GM12878 (cell line): ENCODE results near the gene TNFSF12. TPM values are rescaled to one million over a fixed set of nuclear protein-coding genes. Genes with fewer than 3 reads are reported as not detected.
A peak's percentile ranks its signal among the peaks of the same experiment; 100 is the strongest.

Experiments
- ATAC-seq: fragments of 200-7000 bp; cut with Tn5 transposase; 3 replicates; pipeline ENCODE4 v1.9.1; 2020; ENCODE audit warnings: mild to moderate bottlenecking, moderate library complexity
- BruUV-seq: library from RNA; stranded (reverse); fragments of 400-500 nt; replicated peaks from 2 replicates; lab custom pipeline; 2021; lab: Mats Ljungman, UMichigan
- CTCF ChIA-PET: fragments of 300-600 bp; sonication (Branson Sonifier 250); formaldehyde crosslinking; extraction: SDS; loops from one replicate; lab custom pipeline; 2021; ENCODE audit warnings: inconsistent platforms; lab: Yijun Ruan, JAX
- POLR2A ChIA-PET: fragments of 350-600 bp; formaldehyde crosslinking; extraction: SDS; loops from one replicate; lab custom pipeline; 2021; ENCODE audit warnings: inconsistent platforms; lab: Charles Lee
- RAD21 ChIA-PET: fragments of 300-600 bp; sonication (Branson Sonifier 250); formaldehyde crosslinking; loops from one replicate; lab custom pipeline; 2023; ENCODE audit warnings: antibody characterized with exemption; ENCODE audit not compliant: unreplicated experiment; lab: Charles Lee
- SMC1A ChIA-PET: fragments of 300-600 bp; sonication (Branson Sonifier 250); formaldehyde crosslinking; loops from one replicate; lab custom pipeline; 2023; ENCODE audit not compliant: unreplicated experiment, uncharacterized antibody; lab: Charles Lee
- DNase-seq: peaks from one replicate; pipeline ENCODE4 v3.0.0-alpha.2; 2011; ENCODE audit warnings: low read depth, low spot score
- FAIRE-seq: peaks from 3 replicates; lab custom pipeline; 2011; peaks lifted over from hg19 to GRCh38; lab: Jason Lieb, UNC
- H2AFZ ChIP-seq: 2 replicates; pipeline ENCODE4 v1.6.0; 2011; ENCODE audit warnings: low read depth, low read length, control low read depth; ENCODE audit not compliant: control insufficient read depth
- H3K27ac ChIP-seq: 2 replicates; pipeline ENCODE4 v1.5.1; 2011; ENCODE audit warnings: control low read depth; ENCODE audit not compliant: control insufficient read depth, insufficient read depth
- H3K27me3 ChIP-seq, 2 experiments: replicated peaks in 1 of 2; 2 replicates each; pipeline versions ENCODE4 v1.6.0 to v1.6.1; 2011; ENCODE audit warnings: low read length in 1 of 2; ENCODE audit not compliant: control insufficient read depth in 2 of 2, insufficient read depth in 2 of 2
- H3K36me3 ChIP-seq, 2 experiments: 2 replicates each; pipeline ENCODE4 v1.5.1; 2011; ENCODE audit warnings: low read length in 1 of 2; ENCODE audit not compliant: control insufficient read depth in 2 of 2, insufficient read depth in 2 of 2
- H3K4me1 ChIP-seq: 2 replicates; pipeline ENCODE4 v1.6.1; 2011; ENCODE audit warnings: mild to moderate bottlenecking, low read length, moderate library complexity, mixed read lengths; ENCODE audit not compliant: control insufficient read depth, insufficient read depth
- H3K4me2 ChIP-seq: 2 replicates; pipeline ENCODE4 v1.6.0; 2011; ENCODE audit warnings: control low read depth; ENCODE audit not compliant: control insufficient read depth, insufficient read depth
- H3K4me3 ChIP-seq: fragments of 200-600 bp; sonication (generic); 2 replicates; pipeline ENCODE4 v1.5.1; 2016
- H3K79me2 ChIP-seq: 2 replicates; pipeline ENCODE4 v1.6.0; 2011; ENCODE audit warnings: low read length; ENCODE audit not compliant: control insufficient read depth, insufficient read depth
- H3K9ac ChIP-seq: 2 replicates; pipeline ENCODE4 v1.8.0; 2011; ENCODE audit warnings: low read length, control low read depth, mixed read lengths; ENCODE audit not compliant: control insufficient read depth, insufficient read depth
- H3K9me3 ChIP-seq: replicated peaks from 3 replicates; pipeline ENCODE4 v1.5.1; 2011; ENCODE audit warnings: mild to moderate bottlenecking, low read length; ENCODE audit not compliant: control insufficient read depth, insufficient read depth
- H4K20me1 ChIP-seq: 2 replicates; pipeline ENCODE4 v1.6.0; 2011; ENCODE audit not compliant: control insufficient read depth, insufficient read depth
- ATF7 ChIP-seq: fragments of 450-650 bp; IDR thresholded peaks from 2 replicates; pipeline ENCODE4 v1.6.1; 2016; ENCODE audit warnings: low read depth, mild to moderate bottlenecking
- CBX5 ChIP-seq: sonication (generic); IDR thresholded peaks from 2 replicates; pipeline ENCODE4 v1.6.1; 2016; ENCODE audit warnings: low read depth, moderate library complexity, mild to moderate bottlenecking, inconsistent platforms
- ELK1 ChIP-seq: IDR thresholded peaks from 2 replicates; pipeline ENCODE4 v1.6.1; 2012; ENCODE audit warnings: low read depth, low read length, improper control_type of control experiment
- IKZF1 ChIP-seq: fragments of 450-650 bp; conservative IDR thresholded peaks from 2 replicates; pipeline ENCODE4 v1.6.1; 2017; ENCODE audit warnings: antibody characterized with exemption, mild to moderate bottlenecking
- NFYB ChIP-seq: IDR thresholded peaks from 2 replicates; pipeline ENCODE4 v1.6.1; 2011; ENCODE audit warnings: low read depth, mild to moderate bottlenecking, low read length, improper control_type of control experiment, moderate library complexity; ENCODE audit not compliant: insufficient read depth
- POLR2AphosphoS5 ChIP-seq: IDR thresholded peaks from 2 replicates; pipeline ENCODE4 v1.6.1; 2011; ENCODE audit warnings: mild to moderate bottlenecking, low read length, inconsistent platforms
- SMAD1 ChIP-seq: fragments of 450-650 bp; IDR thresholded peaks from 2 replicates; pipeline ENCODE4 v1.6.1; 2018; ENCODE audit warnings: mild to moderate bottlenecking, low read depth; ENCODE audit not compliant: partially characterized antibody
- USF1 ChIP-seq: IDR thresholded peaks from 2 replicates; pipeline ENCODE4 v1.6.1; 2011; ENCODE audit warnings: borderline replicate concordance, low read depth, mild to moderate bottlenecking, moderate library complexity, mixed read lengths, low read length; ENCODE audit not compliant: insufficient read depth; ENCODE audit errors: extremely low read length
- ZSCAN29 ChIP-seq: fragments of 450-650 bp; IDR thresholded peaks from 2 replicates; pipeline ENCODE4 v1.6.1; 2017; ENCODE audit warnings: mild to moderate bottlenecking, moderate library complexity
- WGBS: methylation state at CpG from one replicate; pipeline ENCODE4 v1.1.6; 2016; ENCODE audit warnings: low lambda C conversion rate; ENCODE audit not compliant: insufficient replicate concordance, insufficient coverage; ENCODE audit errors: missing lambda C conversion rate; 5-methylcytosine and 5-hydroxymethylcytosine counted together
- in situ Hi-C: fragments of 300-500 bp; cut with MboI; formaldehyde crosslinking; loops from 9 replicates; pipeline ENCODE4 v1.14.3; 2018; ENCODE audit warnings: mixed read lengths
- intact Hi-C: fragments of 100-400 bp; cut with micrococcal nuclease; formaldehyde crosslinking; loops from one replicate; pipeline ENCODE4 v1.14.2; 2022; ENCODE audit not compliant: unreplicated experiment
- polyA plus RNA-seq, 11 experiments: library from polyadenylated mRNA; depleted of rRNA in 4 of 11; unstranded in 6 of 11; stranded (reverse) in 5 of 11; fragments of >200 nt; fragmentation: Nextera tagmentation in 4 of 11; fragmentation: Illumina TruSeq in 1 of 11; extraction: Ambion mirVana in 4 of 11; extraction: Trizol in 1 of 11; gene quantifications; 1 replicate in 1 of 11; 2 replicates in 10 of 11; pipeline versions ENCODE4 v1.2.1 to v1.2.3, GENCODE V29; 2011 to 2016; ENCODE audit warnings: inconsistent platforms in 2 of 11, missing spikeins in 2 of 11, low read depth in 1 of 11
- total RNA-seq, 4 experiments: library from RNA; depleted of rRNA in 3 of 4; stranded (reverse); fragments of >200 nt in 3 of 4; fragmentation: Illumina TruSeq in 1 of 4; extraction: Trizol in 1 of 4; gene quantifications; 2 replicates each; pipeline versions ENCODE4 v1.2.1 to v1.2.3, GENCODE V29; 2013 to 2021
- TF ChIP-seq, protein P1 (sequence below), 3 experiments: IDR thresholded peaks in 2 of 3; conservative IDR thresholded peaks in 1 of 3; 2 replicates each; pipeline ENCODE4 v1.5.1; 2011; ENCODE audit warnings: low read depth in 3 of 3, low read length in 3 of 3, mild to moderate bottlenecking in 3 of 3, control low read depth in 2 of 3, moderate library complexity in 2 of 3, inconsistent platforms in 1 of 3, mixed read lengths in 1 of 3; ENCODE audit not compliant: control insufficient read depth in 2 of 3, insufficient read depth in 1 of 3; ENCODE audit errors: extremely low read depth in 1 of 3

Gene TNFSF12
- total and polyA plus RNA-seq, 10 of the 15 experiments (the other 5 are each of a cell fraction or from before 2014, with no cell fraction given), result 0.32 to 7.0 (median 2.6) TPM

DNA sequence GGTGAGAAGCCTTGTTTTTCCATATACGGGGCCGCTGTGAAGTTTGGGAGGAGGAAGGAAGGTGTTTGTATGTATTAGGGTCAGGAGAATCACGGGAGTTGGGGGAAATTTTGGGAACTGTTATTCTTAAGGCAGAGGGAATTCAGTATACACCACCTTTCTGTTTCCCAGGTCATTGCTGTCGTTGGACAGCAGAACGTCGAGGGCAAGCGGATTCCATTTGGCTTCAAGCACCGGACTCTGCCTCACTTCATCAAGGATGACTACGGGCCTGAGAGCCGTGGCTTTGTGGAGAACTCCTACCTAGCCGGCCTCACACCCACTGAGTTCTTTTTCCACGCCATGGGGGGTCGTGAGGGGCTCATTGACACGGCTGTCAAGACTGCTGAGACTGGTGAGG, 47.1 kb upstream of the TNFSF12 start:
- POLR2A ChIA-PET, result no interaction called here
- no peak for DNase-seq
- no peaks in the 10 kb centered on the region for H3K27me3 ChIP-seq
- TF ChIP-seq POLR2AphosphoS5, result peak; percentile 56
- TF ChIP-seq SMAD1, result no peak
- WGBS, result 97% methylated on average over 14 of the region's 14 CpGs
- CTCF ChIA-PET, result interaction anchor here (2.3 kb wide), 1 partner anchor 59 kb away, joined by 8 read pairs; no protein-coding TSS in a partner anchor
- H2AFZ ChIP-seq, result no peak overlapping the region
- H3K79me2 ChIP-seq, result no peaks in the 10 kb centered on the region
- H3K27ac ChIP-seq, result no peak overlapping the region
- SMC1A ChIA-PET, result interaction anchor here (0.6 kb wide), 1 partner anchor 84 kb away, joined by 3 read pairs; no protein-coding TSS in a partner anchor
- H3K36me3 ChIP-seq, result peaks cover 60 to 65% of the 10 kb centered on the region in 2 experiments
- no TSS peak for BruUV-seq
- ATAC-seq, result no peak
- H3K4me3 ChIP-seq, result no peak overlapping the region
- H3K4me2 ChIP-seq, result no peak overlapping the region
- H3K4me1 ChIP-seq, result no peaks in the 10 kb centered on the region
- intact Hi-C loops (no loop called here), in situ Hi-C loops (no loop called here)
- H4K20me1 ChIP-seq, result no peaks in the 10 kb centered on the region; the same call in 1 of the 2 replicates
- no peaks in the 10 kb centered on the region for H3K9me3 ChIP-seq
- RAD21 ChIA-PET, result interaction anchor here (0.6 kb wide), 1 partner anchor 146 kb away, joined by 3 read pairs; the partner anchor contains the start of gene TMEM95
- no peak for FAIRE-seq
- no peak overlapping the region for H3K9ac ChIP-seq

DNA sequence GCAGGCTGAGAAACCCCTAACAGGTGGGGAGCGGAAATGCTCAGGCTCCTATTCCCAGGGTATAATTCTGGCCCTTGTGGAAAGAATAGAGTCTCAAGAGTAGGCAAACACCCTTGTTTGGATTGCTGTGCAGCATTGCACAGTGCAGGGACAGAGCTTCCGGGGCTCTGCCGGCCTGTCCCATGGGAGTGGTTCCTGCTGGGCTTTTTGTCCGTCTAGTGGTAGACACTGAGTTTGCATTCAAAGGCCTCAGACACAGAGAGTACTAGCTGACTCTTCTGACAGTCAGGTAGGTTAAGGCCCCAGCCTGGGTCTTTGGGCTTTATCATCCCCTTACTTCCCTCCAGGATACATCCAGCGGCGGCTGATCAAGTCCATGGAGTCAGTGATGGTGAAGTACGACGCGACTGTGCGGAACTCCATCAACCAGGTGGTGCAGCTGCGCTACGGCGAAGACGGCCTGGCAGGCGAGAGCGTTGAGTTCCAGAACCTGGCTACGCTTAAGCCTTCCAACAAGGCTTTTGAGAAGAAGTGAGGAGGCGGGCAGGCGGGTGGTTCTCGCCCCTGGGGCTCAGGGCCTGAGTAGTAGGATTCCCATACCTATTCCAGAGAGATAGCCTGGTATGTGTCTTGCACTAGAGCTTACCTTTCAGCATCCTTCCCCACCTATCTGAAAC, 46.5 kb upstream of the TNFSF12 start:
- in situ Hi-C loops, result no loop called here
- Histone ChIP-seq H3K27me3 (no peaks in the 10 kb centered on the region), H3K4me2 (no peak overlapping the region), H4K20me1 (no peaks in the 10 kb centered on the region; the same call in 1 of the 2 replicates), H3K9ac (no peak overlapping the region), H3K9me3 (no peaks in the 10 kb centered on the region), H3K79me2 (no peaks in the 10 kb centered on the region), H3K27ac (no peak overlapping the region), H3K36me3 (peaks cover 55 to 61% of the 10 kb centered on the region in 2 experiments), H2AFZ (no peak overlapping the region), H3K4me3 (no peak overlapping the region), H3K4me1 (no peaks in the 10 kb centered on the region)
- ChIA-PET CTCF (interaction anchor here (1.0 to 2.3 kb wide), 5 partner anchors 11 to 146 kb away, joined by 3 to 8 read pairs (median 4); partner anchors contain the start of gene TMEM102), SMC1A (interaction anchor here (1.0 kb wide), 1 partner anchor 26 kb away, joined by 3 read pairs; no protein-coding TSS in a partner anchor), RAD21 (interaction anchor here (0.6 kb wide), 1 partner anchor 147 kb away, joined by 3 read pairs; the partner anchor contains the start of gene TMEM95), POLR2A (no interaction called here)
- intact Hi-C loops, result no loop called here
- ATAC-seq (no peak; the same call in 2 of the 3 replicates), DNase-seq (no peak), FAIRE-seq (no peak)
- 98% methylated on average over 20 of the region's 20 CpGs for WGBS
- no TSS peak for BruUV-seq
- TF ChIP-seq, protein P1, sequence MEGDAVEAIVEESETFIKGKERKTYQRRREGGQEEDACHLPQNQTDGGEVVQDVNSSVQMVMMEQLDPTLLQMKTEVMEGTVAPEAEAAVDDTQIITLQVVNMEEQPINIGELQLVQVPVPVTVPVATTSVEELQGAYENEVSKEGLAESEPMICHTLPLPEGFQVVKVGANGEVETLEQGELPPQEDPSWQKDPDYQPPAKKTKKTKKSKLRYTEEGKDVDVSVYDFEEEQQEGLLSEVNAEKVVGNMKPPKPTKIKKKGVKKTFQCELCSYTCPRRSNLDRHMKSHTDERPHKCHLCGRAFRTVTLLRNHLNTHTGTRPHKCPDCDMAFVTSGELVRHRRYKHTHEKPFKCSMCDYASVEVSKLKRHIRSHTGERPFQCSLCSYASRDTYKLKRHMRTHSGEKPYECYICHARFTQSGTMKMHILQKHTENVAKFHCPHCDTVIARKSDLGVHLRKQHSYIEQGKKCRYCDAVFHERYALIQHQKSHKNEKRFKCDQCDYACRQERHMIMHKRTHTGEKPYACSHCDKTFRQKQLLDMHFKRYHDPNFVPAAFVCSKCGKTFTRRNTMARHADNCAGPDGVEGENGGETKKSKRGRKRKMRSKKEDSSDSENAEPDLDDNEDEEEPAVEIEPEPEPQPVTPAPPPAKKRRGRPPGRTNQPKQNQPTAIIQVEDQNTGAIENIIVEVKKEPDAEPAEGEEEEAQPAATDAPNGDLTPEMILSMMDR (IDR thresholded peaks at IDR 0.05 in 2 of 3, conservative IDR thresholded peaks at IDR 0.05 in 1 of 3; ENCODE audit: control insufficient read depth in 2 of 3, extremely low read depth in 1 of 3, insufficient read depth in 1 of 3, low read depth in 3 of 3, low read length in 3 of 3), result no peak
- TF ChIP-seq USF1 (no peak), CBX5 (no peak), ATF7 (no peak), ELK1 (no peak), IKZF1 (no peak), NFYB (no peak), ZSCAN29 (no peak)
